Astrocyte of the hippocampus (primary cell): Measurements from ENCODE around the gene CAMK1D.
"Not testable (repeated sequence)": the region's sequence is repeated elsewhere in the genome, so short reads cannot be mapped to it uniquely, and the experiment has no call there.

Experiments used
- DNase-seq: peaks from one replicate; pipeline ENCODE4 v3.0.0; 2011; ENCODE audit warnings: low read depth, low spot score

Gene CAMK1D

GRCh38 chr10:12513775-12514673, 164.7 kb downstream of the CAMK1D start:
- DNase-seq = peak; percentile 50

GRCh38 chr10:12518024-12518423, 168.7 kb downstream of the CAMK1D start:
- DNase-seq = no peak

- no peak for DNase-seq
Measured at GRCh38 chr10:12521423-12521822, 172.1 kb downstream of the CAMK1D start.

GRCh38 chr10:12526311-12526710, 177.0 kb downstream of the CAMK1D start:
- no peak for DNase-seq

DNA sequence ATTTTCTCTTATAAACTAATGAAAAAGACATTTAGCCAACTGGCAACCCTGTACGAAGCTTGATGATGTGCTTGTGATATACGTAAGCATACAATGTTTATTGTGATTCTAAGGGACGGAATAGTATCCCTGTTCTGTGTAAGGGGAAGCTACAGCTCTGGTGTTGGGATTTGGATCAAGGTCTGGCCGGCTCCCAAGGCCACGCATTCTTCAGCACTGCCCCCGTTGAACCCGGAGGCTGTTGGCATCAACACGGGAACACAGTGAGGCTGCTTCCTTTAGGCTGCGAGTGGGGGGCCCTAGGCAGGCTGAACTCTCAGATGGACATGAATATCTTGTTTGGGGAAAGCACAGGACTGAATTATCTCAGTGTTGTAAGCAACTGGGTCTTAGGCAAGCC, 180.6 kb downstream of the CAMK1D start:
- DNase-seq = no peak

DNA sequence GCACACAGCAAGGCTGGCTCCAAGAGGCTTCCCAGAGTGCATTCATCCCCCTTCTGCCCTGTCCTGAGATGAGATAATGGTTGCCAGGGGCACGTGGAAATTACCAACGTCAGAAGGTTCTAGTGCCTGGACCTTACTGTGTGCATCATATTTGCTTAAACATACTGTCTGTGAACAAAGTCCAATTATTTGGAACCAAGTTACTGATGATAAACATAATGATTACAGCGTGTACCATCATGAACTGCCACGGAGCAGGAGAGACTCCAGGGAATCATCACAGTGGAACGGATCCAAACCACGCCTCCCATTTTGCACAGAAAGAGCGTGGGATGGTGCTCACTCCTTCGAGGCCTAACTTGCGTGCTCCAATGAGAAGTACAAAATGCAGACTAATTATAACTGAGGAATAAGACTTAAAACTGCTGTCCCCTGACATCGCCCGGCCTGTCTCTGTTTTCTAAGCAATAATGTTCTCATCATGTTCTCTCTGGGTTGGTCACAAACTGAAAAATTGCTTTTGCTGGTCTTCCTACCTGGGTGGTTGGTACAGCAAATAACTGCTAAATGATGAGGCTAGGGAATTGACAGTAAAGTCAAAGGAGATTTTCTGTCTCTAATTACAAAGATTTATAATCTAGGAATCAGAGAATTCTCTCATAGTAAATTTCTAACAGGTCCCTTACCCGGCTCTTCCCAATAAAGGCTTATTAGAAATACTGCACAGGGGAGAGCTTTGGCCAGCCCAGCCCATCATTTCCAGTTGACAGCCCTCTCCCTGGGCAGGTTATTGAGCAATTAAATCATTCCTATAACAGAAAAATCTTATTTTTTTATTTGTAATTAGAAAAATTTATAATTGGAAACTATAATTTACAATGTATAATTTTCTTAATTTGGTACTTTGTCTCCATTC, 182.2 kb downstream of the CAMK1D start:
- DNase-seq = no peak

DNA sequence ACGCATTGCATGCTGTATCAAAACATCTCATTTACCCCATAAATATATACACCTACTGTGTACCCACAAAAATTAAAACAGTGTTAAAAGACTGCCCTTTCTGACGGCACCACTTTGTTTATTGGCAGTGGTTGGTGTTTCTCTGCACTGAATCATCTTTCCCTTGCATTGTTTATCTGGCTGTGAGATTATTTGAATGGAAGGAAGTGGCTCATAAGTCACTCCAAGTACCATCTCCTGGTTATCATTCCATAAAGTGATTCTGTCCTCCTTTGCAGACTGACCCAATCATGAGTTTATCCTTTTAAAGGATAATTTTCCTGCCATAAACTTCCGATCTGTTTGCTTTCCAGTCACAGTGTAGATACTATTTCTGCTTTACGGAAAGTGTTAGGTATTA, 183.8 kb downstream of the CAMK1D start:
- DNase-seq = no peak

DNA sequence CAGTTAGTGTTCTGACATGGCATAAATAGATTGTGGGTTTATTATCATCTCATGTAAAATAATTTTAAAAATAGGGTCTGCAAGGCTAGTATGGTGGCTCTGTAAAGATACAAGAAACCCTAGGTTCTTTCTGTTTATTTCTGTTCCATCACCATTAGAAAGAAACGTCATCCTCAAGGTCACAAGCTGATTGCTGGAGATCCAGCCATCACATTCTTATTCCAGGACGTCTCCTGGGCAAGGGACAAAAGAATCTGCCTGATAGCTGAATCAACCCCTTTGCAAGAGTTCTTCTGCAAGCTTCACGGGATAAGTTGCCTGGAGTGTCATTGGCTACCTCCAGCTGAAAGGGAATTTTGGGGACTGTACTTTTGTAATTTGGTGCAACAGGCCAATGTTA, 184.4 kb downstream of the CAMK1D start:
- DNase-seq = no peak

- DNase-seq = no peak
Measured at GRCh38 chr10:12534824-12535223, 185.5 kb downstream of the CAMK1D start.

GRCh38 chr10:12535656-12536055, 186.3 kb downstream of the CAMK1D start:
- DNase-seq = peak; percentile 53

GRCh38 chr10:12538491-12538995, 189.2 kb downstream of the CAMK1D start:
- DNase-seq = no peak

DNA sequence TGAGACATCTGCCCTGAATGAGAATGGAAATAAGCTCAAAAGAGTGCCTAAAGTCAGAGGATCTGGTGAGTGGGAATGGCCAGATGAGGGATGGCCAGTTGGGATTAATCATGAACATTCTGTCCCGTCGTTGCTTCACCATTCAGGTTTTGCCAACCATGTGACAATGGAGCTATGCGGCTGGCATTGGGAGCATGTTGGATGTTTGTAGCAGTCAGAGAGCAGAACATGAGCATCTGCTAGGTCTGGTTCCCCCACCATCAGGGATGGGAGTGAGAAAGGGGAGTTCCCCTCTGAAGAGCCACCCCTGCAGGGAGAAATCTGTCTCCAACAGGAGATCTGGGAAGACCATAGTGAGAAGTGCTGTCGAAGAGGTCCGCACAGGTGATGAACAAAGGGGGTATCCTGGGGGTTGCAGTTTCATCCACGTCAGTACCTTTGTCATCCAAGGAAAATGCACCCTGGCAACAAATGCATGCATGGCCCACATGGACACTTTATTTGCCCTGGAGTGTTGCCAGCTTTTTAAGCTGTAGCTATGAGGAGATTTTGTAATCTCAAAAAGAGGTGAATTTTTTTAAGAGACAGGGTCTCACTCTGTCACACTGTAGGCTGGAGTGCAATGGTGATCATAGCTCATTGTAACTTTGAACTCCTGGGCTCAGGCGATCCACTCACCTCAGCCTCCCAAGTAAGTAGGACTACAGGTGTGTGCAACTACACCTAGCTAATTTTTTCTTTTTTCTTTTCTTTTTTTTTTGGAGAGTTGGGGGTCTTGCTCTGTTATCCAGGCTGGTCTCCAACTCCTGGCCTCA, 190.2 kb downstream of the CAMK1D start:
- DNase-seq = no peak

- DNase-seq = peak; percentile 39
Measured at GRCh38 chr10:12540341-12540781, 191.0 kb downstream of the CAMK1D start.

DNA sequence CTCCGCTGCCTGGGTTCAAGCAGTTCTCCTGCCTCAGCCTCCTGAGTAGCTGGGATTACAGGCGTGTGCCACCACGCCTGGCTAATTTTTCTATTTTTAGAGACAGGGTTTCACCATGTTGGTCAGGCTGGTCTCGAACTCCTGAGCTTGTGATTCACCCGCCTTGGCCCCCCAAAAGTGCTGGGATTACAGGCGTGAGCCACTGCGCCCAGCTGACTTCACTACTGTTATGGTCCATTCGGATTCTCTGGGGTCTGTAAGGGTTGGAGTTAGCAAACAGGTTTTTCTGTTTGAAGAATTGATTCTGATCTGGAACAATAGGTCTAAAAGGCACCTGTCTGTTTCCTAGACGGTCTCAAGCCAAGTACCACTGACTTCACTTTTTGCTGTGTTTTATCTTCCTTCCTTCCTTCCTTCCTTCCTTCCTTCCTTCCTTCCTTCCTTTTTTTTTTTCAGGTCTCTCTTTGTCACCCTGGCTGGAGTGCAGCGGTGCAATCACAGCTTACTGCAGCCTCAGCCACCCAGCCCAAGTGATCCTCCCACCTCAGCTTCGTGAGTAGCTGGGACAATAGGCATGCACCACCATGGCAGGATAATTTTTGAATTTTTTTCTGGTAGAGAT, 192.2 kb downstream of the CAMK1D start:
- DNase-seq = no peak

- no peak for DNase-seq
Measured at GRCh38 chr10:12542133-12542670, 192.9 kb downstream of the CAMK1D start.

DNA sequence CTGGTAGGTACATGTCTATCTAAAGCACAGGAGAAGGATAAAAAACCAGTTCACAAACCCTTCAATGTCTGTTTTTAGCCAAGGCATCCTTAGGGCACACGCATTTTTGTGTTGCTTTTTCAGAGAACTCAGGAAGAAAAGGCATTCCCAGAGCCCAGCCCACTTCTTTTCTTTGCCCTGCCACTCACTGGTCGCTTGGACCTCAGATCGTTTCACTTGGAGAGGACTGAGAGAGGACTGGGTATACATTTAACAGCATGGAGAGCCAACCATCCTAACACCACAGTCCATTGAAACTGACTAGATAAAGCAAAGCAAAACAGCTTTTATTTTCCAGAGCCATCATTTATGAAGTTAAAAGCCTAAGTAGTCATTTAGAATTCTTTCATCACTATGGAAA, 194.2 kb downstream of the CAMK1D start:
- no peak for DNase-seq

DNA sequence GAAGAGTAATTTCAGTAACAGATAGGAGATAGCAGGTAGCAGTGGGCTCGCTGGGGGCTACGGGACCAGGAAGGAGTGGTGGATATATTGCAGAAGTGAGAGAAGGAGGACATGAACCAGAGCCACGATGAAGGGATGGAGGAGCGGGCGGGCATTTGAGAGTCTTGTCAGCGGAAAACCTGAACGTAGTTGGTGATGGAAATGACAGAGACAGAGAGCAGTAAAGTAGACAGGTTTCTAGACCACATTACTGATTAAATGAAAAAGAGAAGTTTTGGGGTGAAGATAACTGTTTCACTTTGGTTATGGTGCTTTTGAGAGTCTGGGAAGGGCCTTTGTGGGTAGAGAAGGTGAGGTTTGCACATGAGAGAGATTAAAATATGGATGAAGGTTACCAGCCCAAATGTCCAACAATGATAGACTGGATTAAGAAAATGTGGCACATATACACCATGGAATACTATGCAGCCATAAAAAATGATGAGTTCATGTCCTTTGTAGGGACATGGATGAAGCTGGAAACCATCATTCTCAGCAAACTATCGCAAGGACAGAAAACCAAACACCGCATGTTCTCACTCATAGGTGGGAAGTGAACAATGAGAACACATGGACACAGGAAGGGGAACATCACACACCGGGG, 196.9 kb downstream of the CAMK1D start:
- not testable (repeated sequence) for DNase-seq

DNA sequence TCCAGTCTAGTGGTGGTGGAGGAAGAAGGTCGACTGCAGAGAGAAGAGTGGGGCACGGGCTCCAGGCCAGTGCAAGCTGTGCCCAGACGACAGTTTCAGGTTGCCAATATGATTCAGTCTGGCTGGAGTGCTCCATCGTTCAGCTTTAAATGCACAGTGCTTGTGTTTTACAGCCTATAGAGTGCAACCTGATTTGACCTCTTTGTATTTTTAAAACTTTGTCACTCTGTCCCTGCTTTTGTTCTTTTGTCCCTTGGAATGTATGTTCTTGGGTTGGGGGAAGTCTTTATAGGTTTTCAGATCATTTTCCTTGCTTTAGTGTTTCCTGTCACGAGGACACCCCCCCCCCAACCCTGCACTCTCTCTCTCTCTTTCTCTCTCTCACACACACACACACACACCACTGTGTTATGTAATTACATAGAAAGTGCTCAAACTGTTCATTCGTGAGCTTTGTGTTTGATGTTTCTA, 198.0 kb downstream of the CAMK1D start:
- no peak for DNase-seq

GRCh38 chr10:12549297-12549696, 199.9 kb downstream of the CAMK1D start:
- DNase-seq = no peak

GRCh38 chr10:12550994-12551393, 201.6 kb downstream of the CAMK1D start:
- no peak for DNase-seq
